Activated CD8-positive, alpha-beta memory T cell treated with anti-CD3 and anti-CD28 coated beads, Interleukin-2, amount 50 U/mL, for 24 hours (primary cell): ENCODE measurements around the gene PEX7.
A peak's percentile ranks its signal among the peaks of the same experiment; 100 is the strongest.
"Not testable (repeated sequence)": the region's sequence is repeated elsewhere in the genome, so short reads cannot be mapped to it uniquely, and the experiment has no call there.

Experiments used
- DNase-seq: peaks from one replicate; pipeline ENCODE4 v3.0.0-alpha.2; 2020; ENCODE audit errors: extremely low read depth

The PEX7 gene, protein sequence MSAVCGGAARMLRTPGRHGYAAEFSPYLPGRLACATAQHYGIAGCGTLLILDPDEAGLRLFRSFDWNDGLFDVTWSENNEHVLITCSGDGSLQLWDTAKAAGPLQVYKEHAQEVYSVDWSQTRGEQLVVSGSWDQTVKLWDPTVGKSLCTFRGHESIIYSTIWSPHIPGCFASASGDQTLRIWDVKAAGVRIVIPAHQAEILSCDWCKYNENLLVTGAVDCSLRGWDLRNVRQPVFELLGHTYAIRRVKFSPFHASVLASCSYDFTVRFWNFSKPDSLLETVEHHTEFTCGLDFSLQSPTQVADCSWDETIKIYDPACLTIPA

DNA sequence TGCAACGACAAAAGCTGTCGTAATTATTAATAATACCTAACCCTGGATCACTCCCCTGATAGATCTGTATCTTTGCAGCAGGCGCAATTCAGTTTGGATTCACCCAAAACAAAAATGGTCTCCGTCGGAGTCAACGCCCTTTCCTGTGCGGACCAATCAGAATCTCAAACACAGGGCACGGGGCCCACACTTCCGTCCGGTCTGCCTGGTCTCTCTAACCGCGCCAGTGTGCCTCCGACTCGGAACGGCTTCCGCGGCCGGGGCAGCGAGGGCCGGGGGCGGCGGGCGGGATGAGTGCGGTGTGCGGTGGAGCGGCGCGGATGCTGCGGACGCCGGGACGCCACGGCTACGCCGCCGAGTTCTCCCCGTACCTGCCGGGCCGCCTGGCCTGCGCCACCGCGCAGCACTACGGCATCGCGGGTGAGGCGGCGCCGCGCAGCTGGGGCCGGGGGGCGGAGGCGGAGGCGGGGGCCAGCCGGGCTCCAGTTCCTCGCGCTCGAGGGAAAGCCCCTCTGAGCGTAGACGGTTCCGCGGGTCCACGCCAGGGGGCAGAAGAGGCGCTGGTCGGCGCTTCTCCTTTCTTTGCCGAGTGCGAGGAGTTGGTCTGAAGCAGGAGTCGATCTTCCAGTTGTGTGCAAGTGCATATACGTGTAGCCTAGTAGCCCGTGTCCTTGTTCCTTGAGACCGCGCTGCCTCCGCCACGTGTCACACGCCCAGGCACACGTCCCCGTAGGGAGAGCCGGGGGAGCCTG is at the start of gene PEX7:
Gene PEX7, plus strand, starts transcription at position 217 of the 752 bp plus-strand sequence. Its CDS starts 74 bp downstream, at position 291.
- peak; percentile 81 for DNase-seq

DNA sequence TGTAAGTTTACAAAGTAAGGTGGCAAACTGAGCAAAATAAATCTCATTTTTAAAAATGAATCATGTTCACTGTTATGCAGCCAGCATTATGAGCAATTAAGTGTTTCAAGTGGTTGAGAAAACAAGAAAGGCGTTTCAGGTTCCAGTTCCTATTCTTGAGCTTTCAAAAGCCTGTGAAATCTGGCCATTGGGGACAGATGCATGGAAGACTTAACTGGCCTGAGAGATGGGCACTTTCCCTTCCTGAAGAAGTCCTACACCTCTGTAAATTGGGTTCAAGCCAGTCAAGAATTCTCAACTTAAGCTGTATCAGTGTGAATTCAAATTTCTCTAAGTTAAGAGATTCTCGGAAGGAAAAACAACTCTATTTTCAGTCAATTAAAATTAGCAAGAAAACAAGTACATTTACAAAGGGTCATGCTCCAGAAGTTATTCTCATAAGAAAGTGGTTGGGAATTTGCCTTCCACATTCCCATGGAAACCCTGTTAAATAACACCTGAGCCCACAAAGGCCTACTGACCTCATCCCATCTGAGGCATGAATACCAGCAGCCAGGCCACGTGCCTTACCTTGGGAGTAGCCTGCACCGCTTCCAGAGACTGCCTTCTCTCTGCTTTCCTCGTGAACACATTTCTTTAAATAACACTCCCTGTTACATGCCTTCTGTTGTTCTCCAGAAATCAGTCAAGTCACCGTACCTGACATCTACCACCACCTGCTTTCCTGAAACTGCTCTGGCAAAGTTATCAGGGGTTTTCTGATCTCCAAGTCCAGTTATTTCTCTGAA is 49.5 kb upstream of the PEX7 start:
- DNase-seq, result no peak

DNA sequence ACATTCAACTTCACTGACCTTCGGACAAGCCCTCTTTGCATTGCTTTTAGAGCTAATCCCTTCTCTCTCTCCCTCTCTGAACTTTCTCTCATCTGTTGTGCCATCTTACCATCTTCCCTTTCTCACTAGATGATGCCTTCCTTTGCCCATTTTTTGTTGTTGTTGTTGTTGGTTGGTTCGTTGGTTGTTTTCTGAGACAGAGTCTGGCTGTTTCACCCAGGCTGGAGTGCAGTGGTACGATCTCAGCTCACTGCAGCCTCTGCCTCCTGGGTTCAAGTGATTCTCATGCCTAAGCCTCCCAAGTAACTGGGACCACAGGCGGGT is 49.0 kb upstream of the PEX7 start:
- no peak for DNase-seq

- no peak for DNase-seq
These were observed 48.0 kb upstream of the PEX7 start for GRCh38 chr6:136774228-136775041.

DNA sequence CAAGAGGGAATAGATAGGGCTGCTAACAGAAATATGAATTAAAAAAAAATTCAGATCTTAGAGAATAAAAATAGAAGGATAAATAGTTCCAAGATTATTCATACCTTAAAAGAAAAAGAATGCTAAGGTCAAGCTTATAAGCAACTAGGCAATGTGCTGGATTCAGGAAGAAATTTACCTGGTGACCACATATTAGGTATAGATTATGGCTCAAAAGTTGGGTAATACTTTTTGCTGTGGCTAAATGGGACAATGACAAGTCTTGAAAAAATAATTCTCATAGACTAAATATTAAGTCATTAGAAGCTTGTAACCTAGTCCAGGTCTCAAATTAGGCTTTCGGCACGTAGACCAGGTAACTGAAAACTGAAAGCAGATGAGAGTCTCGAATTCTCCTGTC is 47.3 kb upstream of the PEX7 start:
- DNase-seq, result no peak

GRCh38 chr6:136775548-136775947 is 46.8 kb upstream of the PEX7 start:
- DNase-seq, result no peak

- no peak for DNase-seq
These were observed 44.7 kb upstream of the PEX7 start for GRCh38 chr6:136777651-136778050.

GRCh38 chr6:136779682-136780081 is 42.7 kb upstream of the PEX7 start:
- DNase-seq, result no peak

- no peak for DNase-seq
These were observed 41.4 kb upstream of the PEX7 start for GRCh38 chr6:136780972-136781371.

DNA sequence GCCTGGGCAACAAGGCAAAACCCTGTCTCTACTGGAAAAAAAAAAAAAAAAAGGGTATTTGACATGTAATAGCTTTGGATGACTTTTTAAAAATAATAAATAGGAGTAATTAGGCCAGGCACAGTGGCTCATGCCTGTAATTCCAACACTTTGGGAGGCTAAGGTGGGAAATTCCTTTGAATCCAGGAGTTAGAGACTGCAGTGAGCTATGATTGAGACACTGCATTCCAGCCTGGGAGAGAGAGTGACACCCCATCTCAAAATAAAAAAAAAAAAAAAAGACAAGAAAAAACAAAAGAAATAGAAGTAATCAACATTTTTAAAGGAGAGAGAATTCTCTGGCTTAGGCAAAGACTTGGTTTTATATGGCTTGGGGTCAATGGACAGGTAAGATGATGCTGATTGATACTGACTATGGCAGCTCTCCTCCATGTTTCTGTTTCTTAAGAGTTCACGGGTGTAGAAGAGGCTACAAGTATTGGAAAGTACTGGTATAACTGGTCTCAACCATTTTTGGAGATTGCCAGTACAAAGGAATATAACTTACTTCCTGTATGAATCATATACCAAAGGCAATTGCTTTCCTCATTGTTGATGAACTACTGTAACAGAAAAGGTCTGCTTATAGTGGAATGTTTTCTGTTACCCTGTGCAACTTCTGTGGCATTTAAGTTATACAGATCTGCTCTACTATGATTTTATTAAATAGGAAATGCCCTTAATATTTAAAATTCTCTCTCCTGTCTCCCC is 40.2 kb upstream of the PEX7 start:
- DNase-seq, result no peak

- no peak for DNase-seq
These were observed 39.4 kb upstream of the PEX7 start for GRCh38 chr6:136783021-136783420.

DNA sequence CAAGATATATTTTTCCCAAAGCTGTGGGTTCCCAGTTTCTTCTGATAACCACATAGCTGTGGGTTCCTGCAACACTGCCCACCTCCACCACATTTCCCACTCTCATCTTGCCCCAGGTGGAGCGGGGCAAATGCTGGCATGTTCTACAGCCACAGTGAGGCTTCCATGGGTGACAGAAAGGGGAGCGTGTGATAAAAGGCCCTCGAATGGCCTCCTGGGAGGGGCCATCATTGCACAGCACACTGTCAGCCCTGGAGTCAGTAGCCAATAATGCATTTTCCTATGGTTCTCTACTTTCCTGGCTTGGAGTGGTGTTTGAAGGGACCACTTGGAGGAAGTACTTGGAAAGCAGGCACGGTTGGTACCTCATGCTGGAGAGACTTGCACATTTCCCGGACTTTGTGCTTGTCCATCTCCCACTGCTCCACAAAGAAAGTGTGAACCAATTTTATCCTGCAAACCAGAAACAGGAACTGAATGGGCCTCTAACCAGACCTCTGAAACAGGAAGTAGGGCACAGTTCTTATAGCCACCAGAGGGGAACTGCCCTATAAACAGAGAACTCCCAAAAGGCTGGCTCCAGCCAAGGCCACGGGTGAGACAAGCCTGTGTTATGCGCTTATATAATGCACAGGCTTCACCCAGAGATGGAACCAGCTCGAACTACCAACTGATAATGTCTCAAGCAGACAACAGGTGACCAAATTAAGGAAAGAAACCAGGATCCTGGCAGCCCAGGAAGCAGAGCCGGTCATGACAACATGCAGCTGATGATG is 38.7 kb upstream of the PEX7 start:
- DNase-seq, result no peak

DNA sequence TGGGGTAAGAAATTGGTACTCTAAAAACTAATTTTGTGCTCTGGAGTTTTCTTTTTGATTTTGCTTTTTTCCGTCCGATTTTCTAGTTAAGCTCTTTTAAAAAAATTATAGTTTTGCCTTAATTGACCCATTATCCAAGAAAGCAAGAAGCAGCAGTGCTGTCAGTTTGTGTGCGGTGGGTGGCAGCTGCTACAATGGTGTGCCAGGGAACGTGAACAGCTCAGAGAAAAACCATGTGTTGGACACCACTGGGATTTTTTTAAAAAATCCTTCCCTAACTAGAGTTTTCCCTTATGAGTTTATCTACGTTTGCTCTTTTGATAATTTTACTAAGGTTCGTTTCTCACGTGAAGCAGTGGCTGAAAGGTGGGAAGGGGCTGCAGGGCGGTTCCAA is 38.1 kb upstream of the PEX7 start:
- DNase-seq, result no peak

GRCh38 chr6:136784910-136785746 is 37.3 kb upstream of the PEX7 start:
- no peak for DNase-seq

DNA sequence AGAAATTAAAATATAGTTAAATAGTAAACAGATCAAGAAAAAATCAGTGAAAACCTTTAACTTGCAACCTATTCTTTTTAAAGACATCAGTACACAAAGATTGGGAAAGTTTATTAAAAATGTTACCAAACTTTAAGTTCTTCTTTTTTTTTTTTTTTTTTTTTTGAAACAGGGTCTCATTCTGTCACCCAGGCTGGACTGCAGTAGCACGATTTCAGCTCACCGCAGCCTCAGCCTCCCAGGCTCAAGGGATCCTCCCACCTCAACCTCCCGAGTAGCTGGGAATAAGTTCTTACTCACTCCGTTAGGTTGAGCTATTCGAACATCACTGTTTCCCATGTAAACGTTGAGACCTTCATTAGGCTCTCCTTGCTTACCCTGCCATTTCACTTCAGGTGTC is 35.7 kb upstream of the PEX7 start:
- DNase-seq, result no peak

GRCh38 chr6:136787726-136788068 is 34.7 kb upstream of the PEX7 start:
- DNase-seq, result no peak

DNA sequence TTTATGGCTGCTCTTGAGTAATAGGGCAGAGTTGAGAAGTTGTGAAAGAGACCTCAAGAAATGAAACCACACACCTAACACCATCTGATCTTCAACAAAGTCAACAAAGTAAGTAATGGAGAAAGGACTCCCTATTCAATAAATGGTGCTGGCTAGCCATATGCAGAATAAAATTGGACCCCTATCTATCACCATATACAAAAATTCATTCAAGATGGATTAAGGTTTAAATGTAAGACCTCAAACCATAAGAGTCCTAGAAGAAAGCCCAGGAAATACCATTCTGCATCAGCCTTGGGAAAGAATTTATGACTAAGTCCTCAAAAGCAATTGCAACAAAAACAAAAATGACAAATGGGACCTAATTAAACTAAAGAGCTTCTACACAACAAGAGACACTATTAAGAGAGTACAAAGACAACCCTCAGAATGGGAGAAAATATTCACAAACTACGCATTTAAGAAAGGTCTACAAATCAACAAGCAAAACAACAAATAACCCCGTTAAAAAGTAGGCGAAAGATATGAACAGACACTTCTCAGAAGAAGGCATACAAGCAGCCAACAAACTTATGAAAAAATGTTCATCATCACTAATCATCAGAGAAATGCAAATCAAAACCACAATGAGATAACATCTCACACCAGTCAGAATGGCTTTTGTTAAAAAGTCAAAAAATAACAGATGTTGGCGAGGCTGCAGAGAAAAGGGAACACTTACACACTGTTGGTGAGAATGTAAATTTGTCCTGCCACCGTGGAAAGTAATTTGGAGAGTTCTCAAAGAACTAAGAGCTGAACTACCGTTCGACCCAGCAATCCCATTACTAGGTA is 34.1 kb upstream of the PEX7 start:
- no peak for DNase-seq

GRCh38 chr6:136789440-136789839 is 33.0 kb upstream of the PEX7 start:
- not testable (repeated sequence) for DNase-seq
